Measurements from ENCODE around the gene ATP9B.

GRCh38 chr18:79260023-79260422 lies 190.8 kb downstream of the ATP9B start:
- TF ChIP-seq CTCF (tag by site-specific recombination; IDR thresholded peaks at IDR 0.05) (no peak), ZXDB (tag by site-specific recombination; IDR thresholded peaks at IDR 0.05) (no peak)

Data from HEK293 (cell line).